Ovary (tissue), 3 donors: ENCODE measurements around the gene SETD1A.

ENCODE experiments used
- POLR2A ChIP-seq: fragments of 450-650 bp; IDR thresholded peaks from one replicate; pipeline ENCODE4 v1.6.1; 2017; ENCODE audit warnings: antibody characterized with exemption, mild to moderate bottlenecking, moderate library complexity
- TF ChIP-seq, protein P1 (sequence below), 3 donors: fragments of 450-650 bp in 2 of 3; fragments of 200-600 bp in 1 of 3; IDR thresholded peaks; one replicate each; pipeline versions ENCODE4 v1.5.1 to v1.8.0; 2016 to 2022; ENCODE audit warnings: antibody characterized with exemption in 3 of 3, mild to moderate bottlenecking in 1 of 3
- donor health status: DM: no; HTN: no; CAD: no.

DNA sequence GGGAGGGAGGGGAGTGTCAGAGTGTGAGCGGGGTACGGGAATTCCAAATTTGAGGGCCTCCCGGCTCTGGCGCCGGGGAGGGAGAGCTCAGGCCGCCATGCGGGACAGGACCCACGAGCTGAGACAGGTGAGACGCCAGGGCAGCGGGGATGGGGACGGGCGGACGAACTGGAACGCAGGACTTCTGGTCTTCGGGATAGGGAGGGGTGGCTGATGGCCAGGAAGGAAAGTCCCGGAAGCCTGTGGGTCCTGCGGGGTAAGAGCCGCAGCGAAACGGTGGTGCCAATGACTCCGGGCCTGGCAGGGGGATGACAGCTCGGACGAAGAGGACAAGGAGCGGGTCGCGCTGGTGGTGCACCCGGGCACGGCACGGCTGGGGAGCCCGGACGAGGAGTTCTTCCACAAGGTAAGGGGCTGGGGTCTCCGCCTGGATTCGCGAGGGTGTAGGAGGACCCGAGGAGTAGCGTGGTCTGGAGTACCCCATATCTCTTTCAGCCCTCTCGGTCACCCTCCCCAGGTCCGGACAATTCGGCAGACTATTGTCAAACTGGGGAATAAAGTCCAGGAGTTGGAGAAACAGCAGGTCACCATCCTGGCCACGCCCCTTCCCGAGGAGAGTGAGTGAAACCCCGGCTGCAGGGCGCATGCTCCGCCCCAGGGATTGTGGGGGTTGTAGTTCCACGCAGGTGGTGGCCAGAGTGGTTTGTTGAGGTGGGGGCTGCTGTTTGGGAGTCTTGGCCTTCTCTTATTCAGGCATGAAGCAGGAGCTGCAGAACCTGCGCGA lies 76.3 kb downstream of the SETD1A start:
- TF ChIP-seq POLR2A = peak; percentile 13
- TF ChIP-seq, protein P1, sequence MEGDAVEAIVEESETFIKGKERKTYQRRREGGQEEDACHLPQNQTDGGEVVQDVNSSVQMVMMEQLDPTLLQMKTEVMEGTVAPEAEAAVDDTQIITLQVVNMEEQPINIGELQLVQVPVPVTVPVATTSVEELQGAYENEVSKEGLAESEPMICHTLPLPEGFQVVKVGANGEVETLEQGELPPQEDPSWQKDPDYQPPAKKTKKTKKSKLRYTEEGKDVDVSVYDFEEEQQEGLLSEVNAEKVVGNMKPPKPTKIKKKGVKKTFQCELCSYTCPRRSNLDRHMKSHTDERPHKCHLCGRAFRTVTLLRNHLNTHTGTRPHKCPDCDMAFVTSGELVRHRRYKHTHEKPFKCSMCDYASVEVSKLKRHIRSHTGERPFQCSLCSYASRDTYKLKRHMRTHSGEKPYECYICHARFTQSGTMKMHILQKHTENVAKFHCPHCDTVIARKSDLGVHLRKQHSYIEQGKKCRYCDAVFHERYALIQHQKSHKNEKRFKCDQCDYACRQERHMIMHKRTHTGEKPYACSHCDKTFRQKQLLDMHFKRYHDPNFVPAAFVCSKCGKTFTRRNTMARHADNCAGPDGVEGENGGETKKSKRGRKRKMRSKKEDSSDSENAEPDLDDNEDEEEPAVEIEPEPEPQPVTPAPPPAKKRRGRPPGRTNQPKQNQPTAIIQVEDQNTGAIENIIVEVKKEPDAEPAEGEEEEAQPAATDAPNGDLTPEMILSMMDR (IDR thresholded peaks at IDR 0.05) = no peak
